ENCODE measurements around the gene RPL38.
"Not testable (repeated sequence)": the region's sequence is repeated elsewhere in the genome, so short reads cannot be mapped to it uniquely, and the experiment has no call there.

The RPL38 gene

DNA sequence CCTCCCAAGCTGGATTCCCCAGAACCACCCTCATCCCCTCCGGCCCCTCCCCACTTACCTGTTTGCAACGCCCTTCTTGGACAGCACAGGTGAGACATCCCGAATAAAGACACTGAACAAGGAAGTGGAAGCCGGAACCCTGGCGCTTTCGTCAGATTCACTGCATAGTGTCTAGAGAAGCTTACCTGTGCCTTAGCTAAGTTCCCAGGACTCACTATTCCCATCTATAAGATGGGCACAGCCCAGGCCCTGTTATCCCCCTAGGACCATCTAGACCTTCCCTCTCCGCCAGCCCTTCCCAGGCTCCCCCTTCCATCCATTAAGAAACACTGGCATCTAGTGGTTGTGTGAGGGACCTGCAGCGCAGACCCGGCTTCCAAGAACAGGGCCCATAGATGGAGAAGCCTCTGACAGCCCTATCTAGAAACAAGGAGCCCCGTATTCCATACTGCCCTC is 26.9 kb upstream of the RPL38 start:
- H3K9me3 Mint-ChIP-seq = no peaks in the 10 kb centered on the region
- no peaks in the 10 kb centered on the region for H3K36me3 Mint-ChIP-seq
- H3K4me1 Mint-ChIP-seq = no peaks in the 10 kb centered on the region
- H3K27me3 Mint-ChIP-seq = peaks cover 12% of the 10 kb centered on the region
- no peak overlapping the region for H3K4me3 Mint-ChIP-seq
- H3K27ac Mint-ChIP-seq = no peak overlapping the region

DNA sequence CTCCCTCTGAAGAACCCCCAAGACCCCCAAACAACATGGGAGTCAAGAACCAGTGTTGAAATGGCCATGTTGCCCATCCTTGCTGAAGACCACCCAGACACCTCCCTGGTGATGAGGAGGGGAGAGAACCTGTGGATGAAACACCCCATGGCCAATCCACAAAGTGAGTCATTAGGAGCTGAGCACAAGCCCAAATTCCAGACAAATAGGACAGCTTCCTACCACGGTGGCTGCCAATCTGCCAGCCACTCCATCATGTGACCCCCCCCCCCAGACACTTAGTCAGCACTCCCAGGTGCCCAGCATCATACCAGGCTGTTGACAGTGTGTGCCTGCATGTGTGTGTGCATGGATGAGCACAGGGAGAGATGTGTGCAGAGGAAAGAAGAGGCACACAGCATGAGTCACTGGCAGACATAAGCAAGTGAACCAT is 26.4 kb upstream of the RPL38 start:
- Mint-ChIP-seq H3K4me1 (no peaks in the 10 kb centered on the region), H3K4me3 (no peak overlapping the region), H3K9me3 (no peaks in the 10 kb centered on the region), H3K36me3 (no peaks in the 10 kb centered on the region), H3K27me3 (peaks cover 12% of the 10 kb centered on the region), H3K27ac (no peak overlapping the region)

DNA sequence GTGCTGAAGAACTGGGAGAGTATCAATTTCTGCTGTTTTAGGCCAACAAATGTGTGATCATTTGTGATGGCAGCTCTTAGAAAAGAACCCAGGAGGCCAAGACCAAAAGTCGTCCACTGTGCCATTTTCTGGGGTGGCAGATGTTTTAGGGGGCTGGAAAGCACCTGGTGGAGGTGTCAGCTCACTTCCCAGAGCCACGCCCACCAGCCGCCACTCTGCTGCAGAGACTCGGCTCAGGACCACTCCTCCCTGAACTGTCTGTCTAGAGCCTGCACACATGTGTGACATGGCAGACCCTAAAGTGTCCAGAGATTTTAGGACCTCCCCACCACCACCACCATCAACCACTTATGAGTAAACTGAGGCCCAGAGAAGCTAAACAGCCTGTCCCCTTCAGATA is 23.9 kb upstream of the RPL38 start:
- Mint-ChIP-seq H3K27me3 (peaks cover 12% of the 10 kb centered on the region), H3K27ac (no peak overlapping the region), H3K4me3 (no peak overlapping the region), H3K9me3 (no peaks in the 10 kb centered on the region), H3K4me1 (no peaks in the 10 kb centered on the region), H3K36me3 (no peaks in the 10 kb centered on the region)

DNA sequence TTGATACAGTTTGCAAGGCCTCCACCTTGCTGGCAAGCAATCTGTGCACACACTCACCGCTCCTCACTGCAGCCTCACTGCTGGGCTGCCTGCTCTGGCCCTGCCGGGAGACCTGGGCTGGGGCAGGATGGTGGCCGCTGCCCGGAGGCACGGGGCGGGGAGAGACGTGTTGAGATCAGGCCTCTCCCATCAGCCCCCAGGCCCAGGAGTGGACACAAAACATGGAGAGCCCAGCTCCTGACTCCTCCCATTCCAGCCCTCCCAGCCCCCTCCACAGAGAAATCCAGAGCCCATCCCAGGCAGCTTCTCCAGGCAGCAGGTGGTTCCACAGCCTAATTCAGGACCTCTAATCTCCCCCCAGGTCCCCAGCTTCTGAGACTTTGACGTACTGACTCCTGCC is 23.1 kb upstream of the RPL38 start:
- Mint-ChIP-seq H3K27me3 (peaks cover 10% of the 10 kb centered on the region), H3K9me3 (no peaks in the 10 kb centered on the region), H3K27ac (no peak overlapping the region), H3K36me3 (no peaks in the 10 kb centered on the region), H3K4me3 (no peak overlapping the region), H3K4me1 (no peaks in the 10 kb centered on the region)

DNA sequence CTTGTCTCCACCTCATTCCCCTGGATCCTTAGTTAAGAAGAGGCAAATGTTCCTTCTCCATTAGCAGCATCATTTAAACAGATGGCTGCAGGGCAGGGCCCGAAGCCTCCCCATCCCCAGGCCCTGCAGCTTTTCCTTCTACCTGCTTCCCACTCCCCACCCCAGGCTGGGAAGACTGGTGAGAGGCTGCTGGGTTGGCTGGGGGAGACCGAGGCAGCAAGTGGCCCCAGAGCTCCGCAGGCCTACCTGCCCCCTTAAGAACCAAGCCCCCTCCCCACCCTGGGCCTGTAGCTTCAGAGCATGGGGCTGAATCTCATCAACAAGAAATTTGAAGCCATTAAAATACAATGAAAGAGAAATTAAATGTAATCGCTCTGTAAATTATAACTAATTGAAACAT is 22.1 kb upstream of the RPL38 start:
- H3K27me3 Mint-ChIP-seq = peaks cover 9% of the 10 kb centered on the region
- H3K27ac Mint-ChIP-seq = no peak overlapping the region
- no peaks in the 10 kb centered on the region for H3K36me3 Mint-ChIP-seq
- H3K9me3 Mint-ChIP-seq = no peaks in the 10 kb centered on the region
- no peaks in the 10 kb centered on the region for H3K4me1 Mint-ChIP-seq
- no peak overlapping the region for H3K4me3 Mint-ChIP-seq

DNA sequence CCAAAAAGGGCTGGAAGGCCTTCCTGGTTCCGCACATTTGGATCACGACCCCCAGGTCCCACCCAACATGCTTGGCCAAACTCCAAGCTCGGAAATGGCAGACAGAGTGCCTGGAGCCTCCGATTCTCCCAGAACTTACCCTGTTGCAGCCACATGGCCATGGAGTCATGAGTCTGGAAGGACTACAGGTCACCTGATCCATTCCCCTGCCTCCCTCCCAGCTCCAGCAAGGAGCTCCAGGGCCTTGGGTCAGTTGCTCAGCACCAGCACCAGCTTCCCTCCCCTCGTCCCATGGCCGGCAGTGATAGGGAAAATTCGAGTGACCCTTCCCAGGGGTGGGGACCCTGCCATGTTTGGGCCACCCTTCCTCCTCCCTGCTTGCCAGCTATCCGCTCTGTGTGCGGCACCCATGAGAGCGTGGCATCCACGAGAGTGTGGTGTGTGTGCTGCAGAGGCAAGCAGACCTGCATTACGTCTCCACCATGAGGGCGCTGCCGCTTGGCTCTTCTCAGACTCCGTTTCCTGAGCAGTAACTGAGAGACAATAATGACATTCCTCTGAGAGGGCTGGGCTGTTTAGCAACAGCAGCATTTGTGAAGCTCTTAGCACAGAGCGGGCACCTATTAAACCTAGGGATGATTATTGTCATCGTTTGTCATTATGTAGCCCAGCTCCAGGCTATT is 21.3 kb upstream of the RPL38 start:
- Mint-ChIP-seq H3K4me1 (no peaks in the 10 kb centered on the region), H3K9me3 (no peaks in the 10 kb centered on the region), H3K27ac (no peak overlapping the region), H3K4me3 (no peak overlapping the region), H3K27me3 (peaks cover 5% of the 10 kb centered on the region), H3K36me3 (no peaks in the 10 kb centered on the region)

DNA sequence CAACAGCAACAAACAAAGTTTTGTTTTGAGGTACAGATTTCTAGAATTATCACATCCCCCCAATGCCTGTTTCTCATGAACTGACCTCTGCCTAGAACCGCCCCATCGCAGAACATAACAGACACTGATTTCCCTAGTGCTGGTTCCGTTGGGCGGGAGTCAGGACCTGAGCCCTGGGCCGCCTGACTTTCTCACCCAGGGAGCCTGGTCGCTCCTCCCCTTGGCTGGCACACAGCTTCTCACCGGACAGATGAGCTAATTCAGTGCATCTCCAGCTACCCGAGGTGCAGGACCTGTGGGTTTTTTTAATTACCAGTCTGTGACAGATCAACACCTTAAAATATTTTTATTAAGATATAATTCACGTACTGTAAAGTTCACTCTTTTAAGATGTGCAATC is 20.1 kb upstream of the RPL38 start:
- H3K27me3 Mint-ChIP-seq = peaks cover 5% of the 10 kb centered on the region
- no peaks in the 10 kb centered on the region for H3K9me3 Mint-ChIP-seq
- no peaks in the 10 kb centered on the region for H3K4me1 Mint-ChIP-seq
- H3K27ac Mint-ChIP-seq = no peak overlapping the region
- H3K4me3 Mint-ChIP-seq = no peak overlapping the region
- no peaks in the 10 kb centered on the region for H3K36me3 Mint-ChIP-seq

DNA sequence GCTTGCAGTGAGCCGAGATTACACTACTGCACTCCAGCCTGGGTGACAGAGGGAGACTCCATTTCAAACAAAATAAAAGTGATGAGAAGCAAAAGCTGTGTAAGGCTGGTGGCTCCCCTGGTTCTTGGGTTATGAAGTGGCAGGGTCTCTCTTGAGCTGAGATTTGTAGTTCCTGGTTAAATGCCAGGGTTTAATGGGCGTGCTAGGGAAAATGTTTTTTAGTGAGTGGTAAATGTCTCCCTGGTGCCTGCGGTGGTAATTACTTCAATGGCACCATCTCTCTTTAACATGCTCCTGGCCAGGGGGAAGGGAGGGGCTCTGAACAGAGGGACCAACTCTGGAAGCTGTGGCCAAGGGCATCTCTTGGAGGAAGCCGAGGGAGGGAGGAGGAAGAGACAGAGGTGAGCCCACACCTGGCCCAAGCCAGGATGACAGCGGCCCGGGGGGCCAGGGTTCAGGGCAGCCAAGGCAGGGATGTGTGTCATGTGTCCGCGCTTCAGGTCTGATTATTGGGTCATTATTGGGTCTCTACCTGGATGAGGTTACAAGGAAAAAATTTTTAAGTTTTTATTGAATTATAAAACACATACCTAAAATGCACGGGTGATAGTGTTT is 17.8 kb upstream of the RPL38 start:
- no peak overlapping the region for H3K27ac Mint-ChIP-seq
- no peaks in the 10 kb centered on the region for H3K9me3 Mint-ChIP-seq
- peaks cover 1% of the 10 kb centered on the region for H3K27me3 Mint-ChIP-seq
- H3K4me1 Mint-ChIP-seq = no peaks in the 10 kb centered on the region
- H3K36me3 Mint-ChIP-seq = no peaks in the 10 kb centered on the region
- H3K4me3 Mint-ChIP-seq = no peak overlapping the region

DNA sequence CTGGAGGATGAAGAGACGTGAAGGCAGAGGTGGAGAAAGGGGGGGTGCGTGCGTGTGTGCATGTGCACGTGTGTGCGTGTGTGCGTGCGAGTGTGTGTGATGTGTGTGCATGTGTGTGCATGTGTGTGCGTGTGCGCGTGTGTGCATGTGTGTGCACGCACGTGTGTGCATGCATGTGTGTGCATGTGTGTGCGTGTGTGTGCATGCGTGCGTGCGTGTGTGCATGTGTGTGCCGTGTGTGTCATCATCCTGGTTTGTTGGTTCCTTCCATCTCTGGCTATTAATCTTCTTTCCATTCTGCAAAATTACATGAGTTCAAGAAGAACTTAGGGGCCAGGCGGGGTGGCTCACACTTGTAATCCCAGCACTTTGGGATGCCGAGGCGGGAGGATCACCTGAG is 17.0 kb upstream of the RPL38 start:
- H3K27me3 Mint-ChIP-seq = no peaks in the 10 kb centered on the region

DNA sequence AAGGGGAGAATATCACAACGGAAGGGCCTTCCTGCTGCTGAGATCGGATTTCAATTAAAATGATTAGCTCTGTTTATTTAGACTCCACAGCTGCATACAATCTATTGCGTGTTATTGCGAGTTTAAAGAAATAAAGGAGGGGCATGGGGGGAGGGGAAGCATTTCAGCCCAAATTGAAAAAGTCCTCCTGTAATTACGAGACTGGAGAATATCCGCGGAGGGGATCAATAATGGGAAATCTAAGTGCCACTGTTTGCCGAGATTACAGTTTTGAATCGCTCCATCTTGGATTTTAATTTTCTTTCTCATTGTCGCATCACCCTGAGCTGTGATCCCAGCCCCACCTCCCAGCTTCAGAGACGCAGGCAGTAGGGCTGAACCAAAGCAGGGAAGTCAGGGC is 15.7 kb upstream of the RPL38 start:
- H3K4me1 Mint-ChIP-seq = no peaks in the 10 kb centered on the region
- H3K9me3 Mint-ChIP-seq = no peaks in the 10 kb centered on the region
- H3K4me3 Mint-ChIP-seq = no peak overlapping the region
- H3K36me3 Mint-ChIP-seq = no peaks in the 10 kb centered on the region
- H3K27ac Mint-ChIP-seq = no peak overlapping the region
- no peaks in the 10 kb centered on the region for H3K27me3 Mint-ChIP-seq

More for the DNA sequence above, 17.0 kb upstream of the RPL38 start:
- no peak overlapping the region for H3K4me3 Mint-ChIP-seq
- H3K9me3 Mint-ChIP-seq = no peaks in the 10 kb centered on the region
- no peaks in the 10 kb centered on the region for H3K36me3 Mint-ChIP-seq
- no peak overlapping the region for H3K27ac Mint-ChIP-seq
- H3K4me1 Mint-ChIP-seq = no peaks in the 10 kb centered on the region

DNA sequence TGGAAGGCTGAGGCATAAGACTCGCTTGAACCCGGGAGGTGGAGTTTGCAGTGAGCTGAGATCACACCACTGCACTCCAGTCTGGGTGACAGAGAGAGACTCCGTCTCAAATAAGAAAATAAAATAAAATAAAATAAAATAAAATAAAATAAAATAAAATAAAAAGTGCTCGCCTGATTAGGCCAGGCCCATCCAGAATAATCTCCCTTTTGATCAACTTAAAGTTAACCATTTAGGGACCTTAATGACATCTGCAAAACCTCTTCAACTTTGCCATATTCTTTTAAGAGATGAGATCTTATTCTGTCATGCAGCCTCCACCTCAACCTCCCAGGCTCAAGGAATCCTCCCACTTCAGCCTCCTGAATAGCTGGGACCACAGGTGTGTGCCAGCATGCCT is 14.8 kb upstream of the RPL38 start:
- H3K36me3 Mint-ChIP-seq, H3K27me3 Mint-ChIP-seq, H3K9me3 Mint-ChIP-seq, H3K27ac Mint-ChIP-seq, H3K4me1 Mint-ChIP-seq, H3K4me3 Mint-ChIP-seq: not testable (repeated sequence)

DNA sequence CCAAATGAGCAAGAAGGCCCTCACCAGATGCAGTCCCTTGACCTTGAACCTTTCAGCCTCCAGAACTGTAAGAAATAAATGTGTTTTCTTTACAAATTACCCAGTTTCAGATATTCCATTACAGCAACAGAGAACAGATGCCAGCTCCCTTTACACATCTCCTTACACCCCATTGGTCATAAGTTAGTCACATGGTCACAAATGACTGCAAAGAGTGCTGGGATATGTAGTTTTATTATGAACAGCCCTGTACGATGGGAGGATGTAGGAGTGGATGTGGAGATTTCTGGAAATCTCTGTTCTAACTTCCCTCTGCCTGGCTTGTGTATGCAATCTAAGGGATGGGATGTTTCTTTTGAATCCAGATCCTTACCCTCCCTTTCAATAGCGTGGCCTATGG is 13.3 kb upstream of the RPL38 start:
- no peaks in the 10 kb centered on the region for H3K4me1 Mint-ChIP-seq
- H3K4me3 Mint-ChIP-seq = no peak overlapping the region
- no peak overlapping the region for H3K27ac Mint-ChIP-seq
- H3K27me3 Mint-ChIP-seq = peaks cover 2% of the 10 kb centered on the region
- H3K9me3 Mint-ChIP-seq = no peaks in the 10 kb centered on the region
- no peaks in the 10 kb centered on the region for H3K36me3 Mint-ChIP-seq

DNA sequence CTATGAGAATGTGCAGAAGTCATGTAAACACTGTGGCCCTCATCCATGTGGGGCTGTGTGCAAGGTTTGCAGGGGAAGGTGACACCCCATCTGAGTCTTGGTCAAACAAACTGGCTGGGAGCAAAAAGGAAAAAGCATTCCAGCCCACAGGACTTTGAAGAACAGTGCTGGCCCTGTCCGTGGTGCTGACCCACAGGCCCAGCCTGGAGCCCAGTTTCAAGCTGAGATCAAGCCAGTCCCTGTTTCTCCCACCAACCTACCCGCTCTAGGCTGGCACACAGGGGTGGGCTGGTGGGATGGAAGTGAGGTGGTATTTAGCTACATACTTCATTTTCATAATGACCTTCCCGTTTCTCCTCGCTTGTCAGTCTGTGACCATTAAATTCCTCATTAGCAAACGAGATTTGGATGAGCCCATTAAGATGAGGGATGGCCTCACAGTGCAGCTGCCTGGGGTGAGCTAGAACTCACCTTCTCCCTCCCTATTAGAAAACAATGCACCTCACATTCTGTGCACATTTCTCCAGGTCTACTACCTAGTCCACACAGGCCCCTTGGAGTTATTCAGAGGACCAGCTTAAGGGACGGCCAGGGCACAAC is 12.6 kb upstream of the RPL38 start:
- Mint-ChIP-seq H3K27me3 (peaks cover 2% of the 10 kb centered on the region), H3K9me3 (no peaks in the 10 kb centered on the region), H3K27ac (no peak overlapping the region), H3K36me3 (no peaks in the 10 kb centered on the region), H3K4me3 (no peak overlapping the region), H3K4me1 (no peaks in the 10 kb centered on the region)

DNA sequence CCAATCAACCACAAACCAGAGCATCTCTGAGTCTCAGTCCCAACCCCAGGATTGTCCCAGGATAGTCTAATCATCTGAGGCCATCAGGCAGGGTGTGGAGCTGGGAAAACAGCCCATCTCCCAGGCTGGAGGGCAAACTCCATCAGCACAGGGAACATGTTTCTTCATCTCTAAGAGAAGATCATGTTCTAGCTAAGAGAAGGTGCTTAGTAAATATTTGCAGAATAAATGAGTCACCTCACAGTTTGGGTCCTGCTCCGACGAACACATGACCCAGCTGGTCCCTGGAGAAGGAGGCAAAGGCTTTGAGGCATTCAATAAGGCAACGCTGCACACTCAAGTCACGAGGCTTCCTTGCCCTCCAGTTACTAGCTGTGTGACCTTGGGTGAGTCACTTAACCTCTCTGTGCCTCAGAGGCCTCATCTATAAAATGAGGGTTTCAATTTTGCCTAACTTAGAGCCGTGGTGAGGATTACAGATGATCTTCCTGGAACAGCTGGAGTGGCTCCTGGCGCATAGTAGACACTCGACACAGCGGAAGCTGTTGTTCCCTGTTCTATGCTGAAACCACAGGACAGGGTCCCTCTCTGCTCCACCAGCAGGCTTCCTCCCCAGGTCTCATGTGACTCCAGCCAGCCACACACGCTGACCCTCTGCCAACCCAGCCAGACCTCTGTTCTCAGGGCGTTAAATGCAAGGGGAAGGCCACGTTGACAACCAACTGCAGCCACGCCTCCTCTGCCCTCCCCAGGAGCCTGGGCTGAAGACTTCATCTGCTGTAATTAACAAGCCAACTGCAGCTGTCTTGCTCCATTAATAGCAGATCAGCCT is 10.3 kb upstream of the RPL38 start:
- H3K4me3 Mint-ChIP-seq = no peak overlapping the region
- no peaks in the 10 kb centered on the region for H3K9me3 Mint-ChIP-seq
- no peak overlapping the region for H3K27ac Mint-ChIP-seq
- peaks cover 3% of the 10 kb centered on the region for H3K27me3 Mint-ChIP-seq
- H3K4me1 Mint-ChIP-seq = no peaks in the 10 kb centered on the region
- no peaks in the 10 kb centered on the region for H3K36me3 Mint-ChIP-seq

DNA sequence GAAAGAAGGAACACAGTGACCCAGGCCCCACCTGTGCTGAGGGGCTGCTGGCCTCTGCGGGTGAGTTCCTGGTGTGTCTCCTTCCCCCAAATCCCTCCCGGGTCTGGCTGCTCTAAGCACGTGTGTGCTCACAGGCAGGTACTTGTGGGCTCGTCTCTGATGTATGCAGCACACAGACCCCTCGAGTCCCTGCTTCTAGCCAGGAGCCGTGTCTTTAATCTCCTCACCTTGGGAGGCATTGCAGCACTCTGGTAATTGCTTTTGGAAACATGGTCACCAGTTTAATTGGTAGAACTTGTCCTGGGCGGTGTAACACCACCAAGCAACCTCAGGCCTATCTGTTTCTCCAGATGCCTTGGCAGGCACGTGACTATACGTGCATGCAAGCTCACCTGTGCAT is 8.8 kb upstream of the RPL38 start:
- peaks cover 3% of the 10 kb centered on the region for H3K4me1 Mint-ChIP-seq
- no peaks in the 10 kb centered on the region for H3K9me3 Mint-ChIP-seq
- no peaks in the 10 kb centered on the region for H3K36me3 Mint-ChIP-seq
- peaks cover 3% of the 10 kb centered on the region for H3K27me3 Mint-ChIP-seq
- H3K27ac Mint-ChIP-seq = no peak overlapping the region
- H3K4me3 Mint-ChIP-seq = no peak overlapping the region

All from activated naive CD4-positive, alpha-beta T cell treated with anti-CD3 and anti-CD28 coated beads, Interleukin-2, amount 50 U/mL, for 24 hours (primary cell).